CD4-positive, alpha-beta memory T cell (primary cell): ENCODE measurements around the gene PI4KB. TPM values are rescaled to one million over a fixed set of nuclear protein-coding genes. Genes with fewer than 3 reads are reported as not detected.
A peak's percentile ranks its signal among the peaks of the same experiment; 100 is the strongest.

Source experiments
- CTCF ChIA-PET: fragments of 350-600 bp; sonication (Branson Sonifier 250); formaldehyde crosslinking; loops from one replicate; lab custom pipeline; 2021; ENCODE audit warnings: inconsistent platforms; ENCODE audit not compliant: partially characterized antibody; lab: Charles Lee
- POLR2A ChIA-PET: fragments of 350-600 bp; sonication (Branson Sonifier 250); formaldehyde crosslinking; loops from one replicate; lab custom pipeline; 2021; ENCODE audit not compliant: partially characterized antibody; lab: Charles Lee
- DNase-seq, 5 donors: peaks; one replicate each; pipeline versions ENCODE4 v3.0.0 to v3.0.0-alpha.2; 2020 to 2022; ENCODE audit warnings: mixed read lengths in 1 of 5
- H3K27ac ChIP-seq: one replicate; pipeline ENCODE4 v1.7.0; 2013; ENCODE audit warnings: low read depth, low read length
- H3K27me3 ChIP-seq: 2 replicates; pipeline ENCODE4 v1.7.0; 2013; ENCODE audit warnings: mild to moderate bottlenecking, low read length, moderate library complexity; ENCODE audit not compliant: insufficient read depth
- H3K36me3 ChIP-seq: 2 replicates; pipeline ENCODE4 v1.7.0; 2013; ENCODE audit warnings: mild to moderate bottlenecking, low read length, moderate library complexity; ENCODE audit not compliant: insufficient read depth
- H3K4me1 ChIP-seq: 2 replicates; pipeline ENCODE4 v1.7.0; 2013; ENCODE audit warnings: mild to moderate bottlenecking, low read length, moderate library complexity; ENCODE audit not compliant: insufficient read depth
- H3K4me3 ChIP-seq, 2 donors: one replicate each; pipeline ENCODE4 v1.7.0; 2013; ENCODE audit warnings: low read length in 2 of 2, mild to moderate bottlenecking in 1 of 2
- H3K9me3 ChIP-seq, 2 donors: one replicate each; pipeline ENCODE4 v1.7.0; 2013; ENCODE audit warnings: low read length in 2 of 2, control low read depth in 1 of 2; ENCODE audit not compliant: control insufficient read depth in 1 of 2
- H3K27ac Mint-ChIP-seq, 7 donors: one replicate each; pipeline ENCODE4 v1.8.0; 2020 to 2021; ENCODE audit warnings: mixed read lengths in 7 of 7, mild to moderate bottlenecking in 6 of 7, inconsistent platforms in 3 of 7, moderate library complexity in 3 of 7
- H3K27me3 Mint-ChIP-seq, 2 donors: one replicate each; pipeline ENCODE4 v1.8.0; 2020 to 2021; ENCODE audit warnings: mixed read lengths in 2 of 2
- H3K36me3 Mint-ChIP-seq, 2 donors: one replicate each; pipeline ENCODE4 v1.8.0; 2020 to 2021; ENCODE audit warnings: mixed read lengths in 2 of 2, inconsistent platforms in 1 of 2, mild to moderate bottlenecking in 1 of 2
- H3K4me1 Mint-ChIP-seq, 4 donors: one replicate each; pipeline ENCODE4 v1.8.0; 2020 to 2021; ENCODE audit warnings: mixed read lengths in 4 of 4, mild to moderate bottlenecking in 1 of 4
- H3K4me3 Mint-ChIP-seq, 8 donors: one replicate each; pipeline ENCODE4 v1.8.0; 2020 to 2021; ENCODE audit warnings: mixed read lengths in 8 of 8, mild to moderate bottlenecking in 7 of 8, moderate library complexity in 6 of 8, inconsistent platforms in 3 of 8
- H3K9me3 Mint-ChIP-seq, 8 donors: one replicate each; pipeline ENCODE4 v1.8.0; 2020 to 2021; ENCODE audit warnings: mixed read lengths in 8 of 8, mild to moderate bottlenecking in 5 of 8, inconsistent platforms in 3 of 8, moderate library complexity in 1 of 8
- intact Hi-C: fragments of 100-400 bp; cut with micrococcal nuclease; formaldehyde crosslinking; loops from one replicate; pipeline ENCODE4 v1.15.1; 2023
- polyA plus RNA-seq, 2 donors: library from polyadenylated mRNA; unstranded; fragments of 300-500 nt; fragmentation: Illumina TruSeq; gene quantifications; one replicate each; pipeline ENCODE4 v1.2.3, GENCODE V29; 2021
- total RNA-seq, 2 experiments: library from RNA; stranded (reverse); gene quantifications; one replicate each; pipeline ENCODE4 v1.2.3, GENCODE V29; 2021

The PI4KB gene
- total and polyA plus RNA-seq, 4 experiments from 2014 or later = 56.6 to 97.4 (median 78.0) TPM

DNA sequence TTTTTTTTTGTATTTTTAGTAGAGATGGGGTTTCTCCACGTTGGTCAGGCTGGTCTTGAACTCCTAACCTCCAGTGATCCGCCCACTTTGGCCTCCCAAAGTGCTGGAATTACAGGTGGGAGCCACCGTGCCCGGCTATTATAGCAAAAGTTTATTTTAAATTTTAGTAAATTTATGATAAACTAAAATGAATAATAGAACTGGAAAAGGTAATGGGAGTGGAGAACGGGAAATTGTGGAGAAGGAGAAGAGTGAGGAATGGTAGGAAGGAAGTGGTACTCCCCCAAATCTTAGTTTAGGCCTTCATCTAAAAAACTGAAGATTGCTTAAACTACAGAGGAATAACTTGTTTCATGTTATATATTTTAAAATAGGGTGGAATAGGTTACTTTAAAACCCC lies 7.6 kb upstream of the PI4KB start:
- no peak overlapping the region for H3K4me3 ChIP-seq
- intact Hi-C loops = no loop called here
- ChIA-PET CTCF (no interaction called here), POLR2A (no interaction called here)
- H3K4me1 ChIP-seq = no peaks in the 10 kb centered on the region
- no peaks in the 10 kb centered on the region for H3K27me3 ChIP-seq
- no peak for DNase-seq
- no peak overlapping the region for H3K27ac Mint-ChIP-seq
- peaks cover 0 to 7% (median 2%) of the 10 kb centered on the region in 4 donors for H3K4me1 Mint-ChIP-seq
- no peaks in the 10 kb centered on the region for H3K36me3 ChIP-seq
- no peak overlapping the region for H3K4me3 Mint-ChIP-seq
- no peaks in the 10 kb centered on the region for H3K9me3 ChIP-seq
- H3K36me3 Mint-ChIP-seq = no peaks in the 10 kb centered on the region
- H3K27ac ChIP-seq = no peak overlapping the region
- H3K27me3 Mint-ChIP-seq = no peaks in the 10 kb centered on the region
- no peaks in the 10 kb centered on the region for H3K9me3 Mint-ChIP-seq

- H3K4me1 Mint-ChIP-seq = peaks cover 28 to 51% (median 34%) of the 10 kb centered on the region in 4 donors
- peak overlapping the region; percentile 84 for H3K27ac ChIP-seq
- H3K36me3 ChIP-seq = no peaks in the 10 kb centered on the region
- H3K4me3 Mint-ChIP-seq = peak overlapping the region; percentile 92 to 98 (median 97)
- peak overlapping the region; percentile 74 to 79 for H3K4me3 ChIP-seq
- H3K9me3 Mint-ChIP-seq = no peaks in the 10 kb centered on the region
- no peaks in the 10 kb centered on the region for H3K27me3 ChIP-seq
- POLR2A ChIA-PET = interaction anchor here (0.6 to 3.9 kb wide), 19 partner anchors 8 to 986 kb away, joined by 3 to 50 read pairs (median 10); partner anchors contain the start of genes PSMB4, PSMD4, RFX5 and VPS72
- peak overlapping the region; percentile 90 to 99 (median 99) for H3K27ac Mint-ChIP-seq
- peaks cover 8 to 28% of the 10 kb centered on the region in 2 donors for H3K36me3 Mint-ChIP-seq
- intact Hi-C loops = loop anchor here (1.0 to 5.0 kb wide), 6 partner anchors 19 to 435 kb away; partner anchors contain the start of genes MRPL9, PSMB4, RFX5 and TNFAIP8L2
- CTCF ChIA-PET = interaction anchor here (0.7 to 11.9 kb wide), 6 partner anchors 11 to 76 kb away, joined by 3 to 105 read pairs (median 3); no protein-coding TSS in a partner anchor
- no peaks in the 10 kb centered on the region for H3K27me3 Mint-ChIP-seq
- peak in 1 of 5 donors; percentile 6 for DNase-seq
- peaks cover 31% of the 10 kb centered on the region for H3K4me1 ChIP-seq
- no peaks in the 10 kb centered on the region for H3K9me3 ChIP-seq
Observed at GRCh38 chr1:151327903-151328674, 873 bp upstream of the PI4KB start.

DNA sequence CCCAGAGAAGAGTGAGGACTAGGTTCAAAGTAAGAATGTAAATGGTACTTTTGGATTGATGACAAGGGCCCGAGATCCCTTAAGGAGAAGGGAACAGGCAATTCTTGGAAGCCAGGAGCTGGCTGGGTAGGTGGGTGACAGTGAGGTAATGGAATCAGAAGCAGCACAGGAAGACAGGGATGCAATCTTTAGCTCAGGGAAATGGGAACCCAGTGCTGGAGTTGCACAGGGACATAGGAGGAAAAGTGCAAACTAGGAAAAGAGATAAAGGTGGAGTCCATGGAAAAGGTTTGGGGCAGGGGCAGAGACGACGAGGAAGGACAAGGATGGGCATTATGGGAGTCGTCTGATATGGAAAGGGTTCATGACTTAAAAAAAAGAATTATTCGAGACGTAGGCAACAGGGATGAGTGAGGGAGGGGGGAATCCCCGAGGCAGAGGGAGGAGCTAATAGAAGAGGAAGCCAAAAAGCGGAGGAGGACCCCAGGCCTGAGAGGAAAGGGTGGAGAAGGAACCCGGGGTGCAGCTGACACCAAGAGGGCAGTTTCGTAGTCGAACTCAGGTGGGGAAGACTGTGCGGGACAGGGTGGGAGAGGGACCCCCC lies 495 bp downstream of the PI4KB start:
- peaks cover 10% of the 10 kb centered on the region for H3K36me3 ChIP-seq
- ChIA-PET CTCF (interaction anchor here (1.2 to 11.9 kb wide), 6 partner anchors 9 to 70 kb away, joined by 3 to 105 read pairs (median 4); partner anchors contain the start of gene ZNF687), POLR2A (interaction anchor here (0.6 to 3.9 kb wide), 21 partner anchors 8 to 1093 kb away, joined by 3 to 50 read pairs (median 4); partner anchors contain the start of genes MRPL9, POGZ, PSMB4 and PSMD4)
- H3K27ac Mint-ChIP-seq = peak overlapping the region; percentile 90 to 99 (median 97)
- H3K27me3 Mint-ChIP-seq = no peaks in the 10 kb centered on the region
- peak overlapping the region; percentile 92 to 98 (median 97) for H3K4me3 Mint-ChIP-seq
- DNase-seq = peak in 3 of 5 donors; percentile 42 to 78 (median 57)
- no peaks in the 10 kb centered on the region for H3K9me3 ChIP-seq
- H3K4me1 Mint-ChIP-seq = peaks cover 35 to 63% (median 42%) of the 10 kb centered on the region in 4 donors
- H3K9me3 Mint-ChIP-seq = no peaks in the 10 kb centered on the region
- intact Hi-C loops = loop anchor here (1.0 to 5.0 kb wide), 6 partner anchors 21 to 437 kb away; partner anchors contain the start of genes MRPL9, PSMB4, RFX5 and TNFAIP8L2
- peaks cover 14 to 39% of the 10 kb centered on the region in 2 donors for H3K36me3 Mint-ChIP-seq
- peak overlapping the region; percentile 84 for H3K27ac ChIP-seq
- H3K4me3 ChIP-seq = peak overlapping the region; percentile 74 to 79
- no peaks in the 10 kb centered on the region for H3K27me3 ChIP-seq
- peaks cover 36% of the 10 kb centered on the region for H3K4me1 ChIP-seq

DNA sequence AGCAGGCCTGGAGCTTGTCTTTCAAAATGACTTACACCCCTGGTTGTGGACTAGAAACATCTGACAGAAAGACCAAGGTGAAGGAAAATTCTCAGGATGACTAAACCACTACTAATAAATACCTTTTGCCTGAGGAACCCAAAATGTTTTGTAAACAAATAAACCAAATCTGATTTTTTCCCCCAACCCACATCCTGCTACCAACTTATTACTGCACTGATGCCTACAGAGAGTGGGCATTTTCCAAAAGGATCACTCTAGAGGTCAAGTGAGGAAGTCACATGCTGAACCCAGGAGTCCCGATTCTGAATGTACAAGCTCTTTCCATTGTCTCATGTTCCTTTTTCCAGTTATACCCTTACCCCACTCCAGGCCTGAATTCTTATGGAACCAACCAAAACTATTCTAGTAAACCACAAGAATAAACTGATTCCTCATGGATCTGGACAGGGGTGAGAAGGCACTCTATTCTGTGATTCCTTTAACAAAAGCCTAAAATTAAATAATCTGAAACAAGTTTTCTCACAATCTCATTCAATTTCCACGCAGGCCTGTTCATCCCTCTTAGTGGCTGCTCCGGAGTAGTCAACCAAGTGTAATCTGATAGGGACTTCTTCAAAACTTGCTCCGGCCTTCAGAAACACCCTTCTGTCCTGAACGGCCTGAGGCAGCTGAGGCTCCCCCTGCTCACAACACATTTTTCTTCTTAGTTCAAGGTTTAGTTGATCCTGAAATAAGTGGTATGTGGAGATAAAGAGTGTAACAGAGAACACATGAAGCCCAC lies 1.4 kb downstream of the PI4KB start:
- peaks cover 36% of the 10 kb centered on the region for H3K4me1 ChIP-seq
- peak overlapping the region; percentile 92 to 98 (median 97) for H3K4me3 Mint-ChIP-seq
- peaks cover 10% of the 10 kb centered on the region for H3K36me3 ChIP-seq
- no peak for DNase-seq
- no peaks in the 10 kb centered on the region for H3K27me3 ChIP-seq
- peak overlapping the region; percentile 84 for H3K27ac ChIP-seq
- H3K27me3 Mint-ChIP-seq = no peaks in the 10 kb centered on the region
- POLR2A ChIA-PET = interaction anchor here (0.9 to 3.9 kb wide), 9 partner anchors 11 to 43 kb away, joined by 3 to 50 read pairs (median 13); partner anchors contain the start of genes RFX5 and ZNF687
- intact Hi-C loops = loop anchor here (5.0 kb wide), 1 partner anchor 169 kb away; the partner anchor contains the start of gene TNFAIP8L2
- no peaks in the 10 kb centered on the region for H3K9me3 Mint-ChIP-seq
- peak overlapping the region; percentile 90 to 99 (median 97) for H3K27ac Mint-ChIP-seq
- no peak overlapping the region for H3K4me3 ChIP-seq
- peaks cover 16 to 42% of the 10 kb centered on the region in 2 donors for H3K36me3 Mint-ChIP-seq
- peaks cover 36 to 67% (median 44%) of the 10 kb centered on the region in 4 donors for H3K4me1 Mint-ChIP-seq
- H3K9me3 ChIP-seq = no peaks in the 10 kb centered on the region
- CTCF ChIA-PET = interaction anchor here (1.3 to 11.9 kb wide), 3 partner anchors 8 to 25 kb away, joined by 3 to 105 read pairs (median 10); no protein-coding TSS in a partner anchor

DNA sequence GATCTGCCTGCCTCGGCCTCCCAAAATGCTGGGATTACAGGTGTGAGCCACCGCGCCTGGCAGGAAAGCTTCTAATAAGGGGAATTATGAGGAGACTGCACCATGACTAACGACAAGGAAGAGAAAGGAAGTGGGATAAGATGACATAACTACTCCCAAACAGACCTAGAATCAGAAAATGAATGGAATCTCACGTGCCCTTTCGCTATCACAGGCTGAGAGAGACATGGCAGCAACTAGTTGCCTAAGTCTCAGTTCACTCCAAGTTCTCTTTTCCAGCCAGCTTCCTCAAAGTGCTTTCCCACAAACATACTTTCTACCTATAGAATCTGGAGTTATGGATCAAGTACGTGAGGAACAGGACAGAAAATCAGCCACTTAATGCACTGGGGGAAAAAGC lies 2.0 kb downstream of the PI4KB start:
- Histone ChIP-seq H3K9me3 (no peaks in the 10 kb centered on the region), H3K4me1 (peaks cover 40% of the 10 kb centered on the region), H3K36me3 (peaks cover 10% of the 10 kb centered on the region), H3K27ac (no peak overlapping the region), H3K4me3 (no peak overlapping the region), H3K27me3 (no peaks in the 10 kb centered on the region)
- Mint-ChIP-seq H3K9me3 (no peaks in the 10 kb centered on the region), H3K27ac (peak overlapping the region in 6 of 7 donors; percentile 43 to 99 (median 86)), H3K36me3 (peaks cover 22 to 48% of the 10 kb centered on the region in 2 donors), H3K4me1 (peaks cover 40 to 73% (median 49%) of the 10 kb centered on the region in 4 donors), H3K27me3 (no peaks in the 10 kb centered on the region), H3K4me3 (peak overlapping the region in 7 of 8 donors; percentile 58 to 98 (median 97))
- intact Hi-C loops = loop anchor here (5.0 kb wide), 1 partner anchor 168 kb away; the partner anchor contains the start of gene TNFAIP8L2
- POLR2A ChIA-PET = interaction anchor here (0.9 to 3.9 kb wide), 4 partner anchors 11 to 43 kb away, joined by 3 to 50 read pairs (median 14); partner anchors contain the start of gene ZNF687
- DNase-seq = no peak
- CTCF ChIA-PET = interaction anchor here (1.1 to 11.9 kb wide), 3 partner anchors 14 to 403 kb away, joined by 3 to 105 read pairs (median 10); no protein-coding TSS in a partner anchor

GRCh38 chr1:151324390-151324930 lies 2.8 kb downstream of the PI4KB start:
- no peak for DNase-seq
- peaks cover 40% of the 10 kb centered on the region for H3K4me1 ChIP-seq
- Mint-ChIP-seq H3K4me3 (peak overlapping the region in 3 of 8 donors; percentile 10 to 21 (median 11)), H3K36me3 (peaks cover 24 to 52% of the 10 kb centered on the region in 2 donors), H3K4me1 (peaks cover 40 to 76% (median 51%) of the 10 kb centered on the region in 4 donors), H3K27ac (peak overlapping the region in 3 of 7 donors; percentile 36 to 59 (median 50)), H3K9me3 (no peaks in the 10 kb centered on the region), H3K27me3 (no peaks in the 10 kb centered on the region)
- peaks cover 14% of the 10 kb centered on the region for H3K36me3 ChIP-seq
- no peaks in the 10 kb centered on the region for H3K9me3 ChIP-seq
- CTCF ChIA-PET = interaction anchor here (1.1 to 11.9 kb wide), 3 partner anchors 15 to 402 kb away, joined by 3 to 105 read pairs (median 10); no protein-coding TSS in a partner anchor
- H3K27me3 ChIP-seq = no peaks in the 10 kb centered on the region
- no peak overlapping the region for H3K4me3 ChIP-seq
- intact Hi-C loops = no loop called here
- no peak overlapping the region for H3K27ac ChIP-seq
- POLR2A ChIA-PET = no interaction called here
